Neural progenitor cell (in vitro differentiated cells): ENCODE data around the gene OSBPL1A. TPM values are rescaled to one million over a fixed set of nuclear protein-coding genes. Genes with fewer than 3 reads are reported as not detected.
"Not testable (repeated sequence)": the region's sequence is repeated elsewhere in the genome, so short reads cannot be mapped to it uniquely, and the experiment has no call there.

ENCODE experiments used
- DNase-seq: peaks from one replicate; pipeline ENCODE4 v3.0.0-alpha.2; 2016; ENCODE audit warnings: low spot score
- H2AFZ ChIP-seq: fragments of 200-600 bp; sonication (generic); replicated peaks from 2 replicates; pipeline ENCODE4 v1.6.1; 2016; ENCODE audit warnings: antibody characterized with exemption
- H3F3A ChIP-seq: fragments of 200-600 bp; sonication (generic); 2 replicates; pipeline ENCODE4 v1.6.1; 2016; ENCODE audit warnings: antibody characterized with exemption, low read depth
- H3K27ac ChIP-seq: fragments of 200-600 bp; sonication (generic); 2 replicates; pipeline ENCODE4 v1.5.1; 2016; ENCODE audit warnings: mild to moderate bottlenecking
- H3K27me3 ChIP-seq: fragments of 200-600 bp; sonication (generic); 2 replicates; pipeline ENCODE4 v1.6.1; 2016; ENCODE audit warnings: mild to moderate bottlenecking, moderate library complexity
- H3K36me3 ChIP-seq: fragments of 200-600 bp; sonication (generic); 2 replicates; pipeline ENCODE4 v1.5.1; 2016
- H3K4me1 ChIP-seq: fragments of 200-600 bp; sonication (generic); 2 replicates; pipeline ENCODE4 v1.6.1; 2016; ENCODE audit warnings: mixed run types
- H3K4me2 ChIP-seq: fragments of 200-600 bp; sonication (generic); 2 replicates; pipeline ENCODE4 v1.6.1; 2016
- H3K4me3 ChIP-seq: fragments of 200-600 bp; sonication (generic); 2 replicates; pipeline ENCODE4 v1.5.1; 2016
- H3K79me2 ChIP-seq: fragments of 200-600 bp; sonication (generic); 2 replicates; pipeline ENCODE4 v1.6.1; 2016; ENCODE audit warnings: low read depth
- H3K9ac ChIP-seq: fragments of 200-600 bp; sonication (generic); 2 replicates; pipeline ENCODE4 v1.6.1; 2016
- H3K9me3 ChIP-seq: fragments of 200-600 bp; sonication (generic); 2 replicates; pipeline ENCODE4 v1.5.1; 2016; ENCODE audit warnings: low read depth
- H4K20me1 ChIP-seq: fragments of 200-600 bp; sonication (generic); 2 replicates; pipeline ENCODE4 v1.6.1; 2016; ENCODE audit warnings: low read depth
- H3K27ac Mint-ChIP-seq: 3 replicates; pipeline ENCODE4 v1.8.0; 2021; ENCODE audit warnings: mixed read lengths
- H3K27me3 Mint-ChIP-seq: 2 replicates; pipeline ENCODE4 v1.8.0; 2022; ENCODE audit warnings: low read depth, mild to moderate bottlenecking, inconsistent platforms, moderate library complexity, mixed read lengths; ENCODE audit not compliant: insufficient read depth
- H3K36me3 Mint-ChIP-seq: 3 replicates; pipeline ENCODE4 v1.8.0; 2021; ENCODE audit warnings: mixed read lengths
- H3K4me1 Mint-ChIP-seq: 3 replicates; pipeline ENCODE4 v1.8.0; 2021; ENCODE audit warnings: mixed read lengths
- H3K4me3 Mint-ChIP-seq: 3 replicates; pipeline ENCODE4 v1.8.0; 2021; ENCODE audit warnings: mild to moderate bottlenecking, moderate library complexity, mixed read lengths
- H3K9me3 Mint-ChIP-seq: 3 replicates; pipeline ENCODE4 v1.8.0; 2020; ENCODE audit warnings: mixed read lengths
- CTCF ChIP-seq: fragments of 200-600 bp; sonication (generic); IDR thresholded peaks from 2 replicates; pipeline ENCODE4 v1.5.1; 2017; ENCODE audit warnings: antibody characterized with exemption, mild to moderate bottlenecking
- EZH2 ChIP-seq: fragments of 200-600 bp; sonication (generic); IDR thresholded peaks from 2 replicates; pipeline ENCODE4 v1.6.1; 2017; ENCODE audit warnings: antibody characterized with exemption, mild to moderate bottlenecking, moderate library complexity
- EZH2phosphoT487 ChIP-seq: fragments of 200-600 bp; sonication (generic); IDR thresholded peaks from 2 replicates; pipeline ENCODE4 v1.6.1; 2017; ENCODE audit warnings: antibody characterized with exemption
- total RNA-seq: library from RNA; depleted of rRNA; stranded (reverse); fragments of >200 nt; gene quantifications from 2 replicates; pipeline ENCODE4 v1.2.3, GENCODE V29; 2015; ENCODE audit warnings: low replicate concordance

OSBPL1A gene
- total RNA-seq, 1 donor from 2014 or later, result 75.0 TPM

DNA sequence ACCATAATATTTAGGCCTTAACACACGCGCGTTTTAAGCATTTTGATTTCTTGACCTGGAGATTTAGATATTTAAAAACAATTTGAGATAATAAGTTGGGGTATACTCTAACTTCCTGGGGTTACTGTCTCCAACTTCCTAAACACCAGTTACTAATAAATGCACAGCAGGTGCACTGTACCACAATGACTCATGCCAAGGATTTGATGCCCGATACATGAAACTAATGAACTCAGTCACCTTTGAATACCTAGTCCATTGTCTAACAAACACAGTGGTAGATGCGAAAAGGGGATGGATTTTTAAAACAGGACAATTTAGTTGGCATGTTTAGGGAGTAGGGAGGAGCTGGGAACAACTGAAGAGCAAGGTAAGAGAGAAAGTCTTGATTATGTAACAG lies 237.5 kb downstream of the OSBPL1A start:
- H3K4me2 ChIP-seq, result no peak overlapping the region
- no peak for TF ChIP-seq EZH2phosphoT487
- no peak for TF ChIP-seq EZH2
- no peaks in the 10 kb centered on the region for H3K36me3 ChIP-seq
- H3K4me3 ChIP-seq, result no peak overlapping the region
- no peaks in the 10 kb centered on the region for H3K27me3 ChIP-seq
- Mint-ChIP-seq H3K9me3 (no peaks in the 10 kb centered on the region), H3K27ac (no peak overlapping the region), H3K4me1 (no peaks in the 10 kb centered on the region), H3K27me3 (peaks cover 4% of the 10 kb centered on the region), H3K36me3 (peaks cover 30% of the 10 kb centered on the region), H3K4me3 (no peak overlapping the region)
- H3K79me2 ChIP-seq, result no peaks in the 10 kb centered on the region
- H3K9me3 ChIP-seq, result no peaks in the 10 kb centered on the region
- DNase-seq, result no peak
- no peak overlapping the region for H2AFZ ChIP-seq
- no peak overlapping the region for H3K27ac ChIP-seq
- no peaks in the 10 kb centered on the region for H3F3A ChIP-seq
- H3K9ac ChIP-seq, result no peak overlapping the region
- no peaks in the 10 kb centered on the region for H3K4me1 ChIP-seq
- H4K20me1 ChIP-seq, result no peaks in the 10 kb centered on the region

DNA sequence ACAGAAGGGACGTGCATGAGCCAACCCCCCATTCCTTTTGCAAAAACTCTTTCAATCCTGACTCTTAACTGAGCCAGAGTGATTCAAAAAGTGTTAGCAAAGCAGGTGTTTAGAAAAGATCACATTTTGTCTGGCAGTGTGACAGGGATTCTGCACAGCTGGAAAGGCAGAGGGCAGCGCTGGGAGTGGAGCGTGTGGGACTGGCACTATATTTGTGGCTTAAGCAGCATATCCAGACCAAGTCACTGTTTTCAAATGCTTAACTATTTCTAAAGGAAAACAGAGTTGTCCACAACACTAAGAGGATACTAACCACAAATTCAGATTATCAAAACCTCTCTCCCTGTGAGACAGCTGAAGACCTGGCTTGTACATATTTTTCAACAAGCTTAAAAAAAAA lies 239.8 kb downstream of the OSBPL1A start:
- DNase-seq, result no peak
- Histone ChIP-seq H3K4me2 (no peak overlapping the region), H3K36me3 (no peaks in the 10 kb centered on the region), H3K27me3 (no peaks in the 10 kb centered on the region), H3K4me3 (no peak overlapping the region), H3K79me2 (no peaks in the 10 kb centered on the region), H3K4me1 (no peaks in the 10 kb centered on the region), H3F3A (no peaks in the 10 kb centered on the region), H4K20me1 (no peaks in the 10 kb centered on the region), H3K27ac (no peak overlapping the region), H3K9me3 (no peaks in the 10 kb centered on the region), H2AFZ (no peak overlapping the region), H3K9ac (no peak overlapping the region)
- Mint-ChIP-seq H3K27ac (no peak overlapping the region), H3K27me3 (peaks cover 4% of the 10 kb centered on the region), H3K4me1 (no peaks in the 10 kb centered on the region), H3K4me3 (no peak overlapping the region), H3K36me3 (peaks cover 22% of the 10 kb centered on the region), H3K9me3 (no peaks in the 10 kb centered on the region)
- no peak for TF ChIP-seq EZH2
- no peak for TF ChIP-seq EZH2phosphoT487
- TF ChIP-seq CTCF, result no peak

DNA sequence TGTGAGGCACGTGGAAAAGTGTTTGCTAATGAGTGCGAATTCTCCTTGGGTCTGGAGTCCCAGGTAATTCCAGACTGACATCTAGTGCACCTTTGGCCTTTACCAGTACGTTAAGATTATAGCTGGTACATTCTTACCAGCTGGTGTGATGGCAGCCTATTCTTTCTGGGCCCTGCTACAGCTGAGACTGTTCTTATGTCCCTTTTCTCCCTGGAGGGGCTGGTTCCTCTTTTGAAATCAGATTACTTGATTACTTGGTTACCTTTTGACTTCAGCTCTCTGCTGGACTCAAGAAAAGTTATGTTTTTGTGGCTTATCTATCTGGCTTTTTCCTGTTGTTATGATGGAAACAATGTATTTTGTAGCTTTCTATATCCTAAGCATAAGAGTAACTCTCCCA lies 244.2 kb downstream of the OSBPL1A start:
- no peak for TF ChIP-seq EZH2phosphoT487
- H3K36me3 ChIP-seq, result peaks cover 5% of the 10 kb centered on the region
- no peaks in the 10 kb centered on the region for H3K4me1 ChIP-seq
- no peaks in the 10 kb centered on the region for H3K9me3 ChIP-seq
- no peak overlapping the region for H3K27ac ChIP-seq
- DNase-seq, result no peak
- H3K27me3 Mint-ChIP-seq, result peaks cover 6% of the 10 kb centered on the region
- no peaks in the 10 kb centered on the region for H3K79me2 ChIP-seq
- H3K36me3 Mint-ChIP-seq, result peaks cover 22% of the 10 kb centered on the region
- H3K9ac ChIP-seq, result no peak overlapping the region
- H3K27me3 ChIP-seq, result no peaks in the 10 kb centered on the region
- no peaks in the 10 kb centered on the region for H3K9me3 Mint-ChIP-seq
- no peak overlapping the region for H3K4me3 Mint-ChIP-seq
- no peak overlapping the region for H3K4me3 ChIP-seq
- H4K20me1 ChIP-seq, result no peaks in the 10 kb centered on the region
- H3K4me1 Mint-ChIP-seq, result no peaks in the 10 kb centered on the region
- H3K4me2 ChIP-seq, result no peak overlapping the region
- H2AFZ ChIP-seq, result no peak overlapping the region
- no peak overlapping the region for H3K27ac Mint-ChIP-seq
- no peaks in the 10 kb centered on the region for H3F3A ChIP-seq

DNA sequence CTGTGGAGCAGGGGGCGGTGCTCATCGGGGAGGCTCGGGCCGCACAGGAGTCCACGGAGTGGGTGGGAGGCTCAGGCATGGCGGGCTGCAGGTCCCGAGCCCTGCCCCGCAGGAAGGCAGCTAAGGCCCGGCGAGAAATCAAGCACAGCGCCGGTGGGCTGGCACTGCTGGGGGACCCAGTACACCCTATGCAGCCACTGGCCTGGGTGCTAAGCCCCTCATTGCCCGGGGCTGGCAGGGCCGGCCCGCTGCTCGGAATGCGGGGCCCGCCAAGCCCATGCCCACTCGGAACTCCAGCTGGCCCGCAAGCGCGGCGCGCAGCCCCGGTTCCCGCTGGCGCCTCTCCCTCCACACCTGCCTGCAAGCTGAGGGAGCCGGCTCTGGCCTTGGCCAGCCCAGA lies 248.0 kb downstream of the OSBPL1A start:
- peaks cover 22% of the 10 kb centered on the region for H3K36me3 Mint-ChIP-seq
- not testable (repeated sequence) for H3K9me3 Mint-ChIP-seq

GRCh38 chr18:24142376-24142775 lies 255.2 kb downstream of the OSBPL1A start:
- Histone ChIP-seq H3K27ac (no peak overlapping the region), H3K4me3 (no peak overlapping the region), H4K20me1 (no peaks in the 10 kb centered on the region), H3K79me2 (no peaks in the 10 kb centered on the region), H2AFZ (no peak overlapping the region), H3K9me3 (no peaks in the 10 kb centered on the region), H3K4me2 (no peak overlapping the region), H3F3A (no peaks in the 10 kb centered on the region), H3K4me1 (no peaks in the 10 kb centered on the region), H3K36me3 (no peaks in the 10 kb centered on the region), H3K9ac (no peak overlapping the region), H3K27me3 (no peaks in the 10 kb centered on the region)
- Mint-ChIP-seq H3K4me3 (no peak overlapping the region), H3K36me3 (peaks cover 6% of the 10 kb centered on the region), H3K27me3 (no peaks in the 10 kb centered on the region), H3K9me3 (peaks cover 3% of the 10 kb centered on the region), H3K27ac (no peak overlapping the region), H3K4me1 (peaks cover 7% of the 10 kb centered on the region)
- DNase-seq, result no peak
- TF ChIP-seq EZH2phosphoT487 (no peak), CTCF (no peak), EZH2 (no peak)

More for the DNA sequence above, 248.0 kb downstream of the OSBPL1A start:
- H3K36me3 ChIP-seq, H3F3A ChIP-seq, DNase-seq, H3K4me1 Mint-ChIP-seq, H3K9me3 ChIP-seq, H3K27ac ChIP-seq, H3K4me2 ChIP-seq, H3K27ac Mint-ChIP-seq, H3K79me2 ChIP-seq, H3K27me3 Mint-ChIP-seq, H3K4me3 ChIP-seq, H2AFZ ChIP-seq, H3K4me3 Mint-ChIP-seq, H3K27me3 ChIP-seq, H3K9ac ChIP-seq, H3K4me1 ChIP-seq, H4K20me1 ChIP-seq: not testable (repeated sequence)
